GM18520 (cell line): ENCODE results near the gene PGM5.
"Not testable (repeated sequence)": the region's sequence is repeated elsewhere in the genome, so short reads cannot be mapped to it uniquely, and the experiment has no call there.

Experiments used
- ATAC-seq: cut with Tn5 transposase; IDR thresholded peaks from one replicate; pipeline ENCODE4 v1.9.1; 2021; ENCODE audit not compliant: unreplicated experiment

The PGM5 gene

DNA sequence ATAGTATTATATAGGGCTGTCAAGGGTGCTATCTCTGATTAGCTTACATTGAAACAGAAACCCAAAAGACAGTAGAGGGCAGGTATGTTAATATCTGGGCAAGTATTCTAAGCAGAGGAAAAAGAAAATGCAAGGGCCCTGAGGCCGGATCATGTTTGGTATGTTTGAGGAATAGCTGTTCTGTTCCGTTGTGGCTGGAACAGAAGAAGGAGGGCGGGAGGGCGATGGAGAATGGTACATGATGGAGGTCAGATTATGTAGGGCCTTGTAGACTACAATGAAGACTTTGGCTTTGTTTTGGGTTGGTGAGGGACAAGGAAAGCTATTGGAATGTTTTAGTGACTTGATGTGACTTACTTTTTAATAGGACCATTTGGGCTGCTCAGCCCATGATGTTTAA, 19.4 kb downstream of the PGM5 start:
- ATAC-seq, result not testable (repeated sequence)

DNA sequence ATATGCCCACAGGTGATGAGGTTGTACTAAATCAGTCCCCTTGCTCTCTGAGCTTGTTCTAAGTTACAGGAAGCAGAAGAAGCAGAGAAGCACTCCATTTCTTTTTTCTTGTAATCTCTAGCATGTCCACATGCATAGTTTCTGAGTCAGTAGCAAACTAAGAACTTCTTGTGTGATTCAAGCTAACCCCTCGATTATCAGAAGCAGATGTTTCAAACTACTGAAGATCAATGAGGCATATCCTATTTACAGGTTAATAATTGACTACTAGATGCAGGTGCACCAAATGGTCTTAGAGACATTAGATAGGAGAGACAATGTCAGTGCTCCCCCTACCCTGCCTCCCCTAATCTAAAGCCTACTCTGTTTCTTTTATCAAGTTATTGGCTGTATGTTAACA, 21.3 kb downstream of the PGM5 start:
- peak; percentile 60 for ATAC-seq

DNA sequence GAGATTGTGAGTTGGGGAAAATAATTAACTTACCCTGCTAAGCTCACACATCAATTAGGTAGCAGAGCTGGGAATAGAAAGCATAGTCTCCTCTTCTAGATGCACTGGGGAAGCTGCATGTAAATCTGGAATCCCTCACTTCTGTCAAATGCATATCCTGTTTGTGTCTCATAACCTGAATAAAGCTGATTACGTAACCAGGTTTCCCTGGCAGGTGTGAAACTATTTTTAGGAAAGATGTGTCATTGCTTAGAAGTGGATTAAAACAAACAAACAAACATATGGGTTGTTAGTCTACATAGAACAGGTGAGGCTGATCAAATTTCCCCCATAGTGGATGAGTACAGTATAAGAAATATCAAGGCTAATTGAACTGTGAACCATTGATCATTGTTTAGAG, 27.5 kb downstream of the PGM5 start:
- ATAC-seq, result not testable (repeated sequence)

DNA sequence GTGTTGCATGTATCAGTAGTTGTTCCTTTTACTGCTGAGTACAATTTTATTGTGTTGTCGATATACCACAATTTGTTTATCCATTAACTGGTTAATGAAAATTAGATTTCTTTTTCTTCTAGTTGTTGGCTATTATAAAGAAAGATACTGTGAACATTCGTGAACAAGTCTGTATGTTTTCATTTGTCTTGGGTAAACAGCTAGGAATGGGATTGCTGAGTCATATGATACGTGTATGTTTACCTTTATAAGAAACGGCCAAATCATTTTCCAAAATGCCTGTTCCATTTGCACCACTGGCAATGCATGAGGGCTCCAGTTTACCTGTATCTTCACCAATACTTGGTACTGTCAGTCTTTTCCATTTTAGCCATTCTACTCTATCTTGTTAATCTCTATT, 33.1 kb downstream of the PGM5 start:
- ATAC-seq, result not testable (repeated sequence)

DNA sequence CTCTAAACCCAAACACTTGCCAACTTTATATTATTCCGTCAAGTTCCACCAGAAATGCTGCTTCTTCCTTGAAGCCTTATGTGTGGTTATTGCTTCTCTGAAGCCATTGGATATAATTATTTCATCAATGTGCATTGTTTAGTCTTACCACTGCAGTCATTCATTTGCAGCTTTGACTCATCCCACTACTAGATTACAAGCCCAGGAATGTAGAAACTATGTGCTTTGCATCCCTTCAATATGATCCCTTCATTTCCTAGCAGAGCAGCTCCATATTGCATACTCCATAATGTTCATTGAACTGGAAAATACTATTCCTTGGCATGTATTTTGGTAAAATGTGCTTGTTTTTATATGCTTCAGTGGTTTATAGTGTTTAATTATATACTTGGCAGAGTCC, 34.3 kb downstream of the PGM5 start:
- not testable (repeated sequence) for ATAC-seq

DNA sequence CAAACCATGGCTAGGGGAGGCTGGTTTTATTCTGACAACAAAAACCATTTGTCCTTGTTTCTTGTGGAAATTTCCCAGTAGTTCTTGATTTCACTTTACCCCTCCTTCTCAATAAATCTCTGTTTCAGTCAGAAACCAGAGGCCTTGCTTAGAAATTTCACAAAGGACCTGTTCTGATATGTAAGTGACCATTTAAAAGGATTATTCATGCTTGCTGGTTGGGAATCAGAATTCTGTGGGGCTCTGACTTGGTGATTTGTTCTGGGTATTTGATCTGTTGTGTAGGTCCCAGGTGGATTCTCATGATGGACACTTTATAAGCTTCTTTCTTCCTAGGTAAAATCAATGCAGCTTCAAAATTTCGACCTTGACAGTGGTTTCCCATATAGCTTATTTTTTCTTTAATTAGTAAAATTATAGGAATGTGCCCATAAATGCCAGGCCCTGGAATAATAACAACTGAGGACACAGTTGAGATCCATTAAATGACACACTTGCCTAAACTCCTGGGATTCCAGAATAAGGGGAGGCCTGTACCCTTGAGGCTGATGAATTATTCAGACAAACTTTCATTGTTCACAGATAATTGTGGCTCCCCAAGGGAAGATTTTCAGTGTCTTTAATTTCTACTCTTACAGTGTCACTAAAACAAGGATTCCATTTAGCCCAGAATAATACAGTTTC, 40.1 kb downstream of the PGM5 start:
- ATAC-seq, result not testable (repeated sequence)

DNA sequence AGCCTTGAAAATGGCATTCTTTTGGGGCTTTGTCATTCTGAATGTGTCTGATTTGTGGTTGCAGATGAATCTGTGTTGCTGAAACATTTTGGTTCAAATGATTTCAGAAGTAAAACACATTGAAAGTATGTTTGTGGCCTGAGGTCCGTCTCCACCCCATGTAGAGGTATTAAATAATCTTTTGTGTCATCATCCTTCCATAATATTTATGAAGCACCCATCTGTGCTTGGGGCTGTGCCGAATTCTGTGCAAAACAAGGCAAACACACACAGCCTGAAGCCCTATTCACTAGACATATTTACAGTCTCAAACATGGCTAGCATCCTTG, 40.6 kb downstream of the PGM5 start:
- not testable (repeated sequence) for ATAC-seq

DNA sequence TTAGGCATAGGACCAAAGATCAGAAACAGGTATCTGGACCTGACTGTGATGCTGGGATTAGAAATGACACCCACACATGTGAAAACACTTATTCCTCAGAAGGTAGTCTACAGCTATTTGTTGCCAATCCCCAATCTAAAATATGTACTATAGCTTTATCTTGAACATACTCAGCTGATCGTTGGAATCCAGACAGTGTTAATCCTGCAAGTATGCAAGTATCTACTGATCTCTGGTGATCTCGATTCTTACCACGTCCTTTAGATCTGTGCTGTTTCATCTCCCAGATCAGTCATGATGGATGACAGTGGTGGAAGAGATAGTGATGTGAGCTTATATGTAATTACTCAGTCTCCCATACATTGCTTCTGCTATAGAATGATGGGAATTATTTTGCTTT, 41.4 kb downstream of the PGM5 start:
- not testable (repeated sequence) for ATAC-seq

DNA sequence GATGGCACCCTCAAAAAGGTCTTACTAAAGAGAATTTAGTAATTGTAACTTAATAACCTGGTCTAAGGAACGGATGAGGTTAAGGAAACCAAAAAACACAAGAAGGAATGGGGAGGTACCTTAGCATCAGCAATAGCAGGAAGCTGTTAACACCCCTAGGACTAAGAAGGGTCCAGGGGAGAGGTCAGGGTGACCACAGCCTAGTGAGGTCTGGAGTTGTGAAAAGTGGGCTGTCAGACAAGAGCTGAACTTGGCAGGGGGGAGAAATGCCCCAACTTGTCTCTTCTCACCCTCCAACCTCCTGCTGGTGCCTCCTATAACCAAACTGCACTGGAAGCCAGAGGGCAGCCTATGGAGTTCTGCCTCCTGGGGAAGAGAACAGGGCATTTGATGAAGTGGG, 41.9 kb downstream of the PGM5 start:
- ATAC-seq, result not testable (repeated sequence)

DNA sequence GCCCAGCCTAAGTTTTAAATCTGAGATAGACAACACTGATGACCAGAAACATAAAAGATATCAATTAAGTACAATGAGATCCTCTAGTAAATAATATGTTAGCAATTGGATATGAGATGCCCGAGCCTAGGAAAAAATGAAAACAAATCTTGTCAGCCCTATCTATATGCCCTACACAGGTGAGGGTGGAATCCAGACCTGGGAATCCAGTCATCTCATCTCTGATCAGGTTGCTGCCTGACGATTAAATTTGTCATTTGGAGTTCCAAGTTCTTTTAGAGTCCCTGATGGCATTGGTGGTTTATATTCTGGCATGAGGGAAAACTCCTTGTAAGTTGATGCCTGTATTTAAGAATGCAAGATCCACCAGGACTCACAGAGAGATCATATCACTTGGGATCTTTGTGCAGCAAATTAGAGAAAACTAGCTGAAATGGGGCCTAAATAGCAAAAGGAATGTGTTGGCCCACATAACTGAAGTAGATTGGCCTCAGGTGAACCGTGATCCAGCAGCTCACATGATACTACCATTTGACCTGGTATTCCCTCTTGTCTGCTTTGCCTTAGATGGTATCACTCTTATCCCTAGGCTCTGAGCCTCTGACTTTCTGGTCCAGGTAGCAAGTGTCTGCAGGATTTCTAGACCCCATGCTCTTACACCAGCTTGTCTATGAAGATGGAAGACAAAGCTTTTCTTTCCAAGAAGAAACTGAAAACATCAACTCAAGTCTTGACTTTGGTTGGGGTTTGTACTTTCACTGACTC, 48.2 kb downstream of the PGM5 start:
- not testable (repeated sequence) for ATAC-seq

DNA sequence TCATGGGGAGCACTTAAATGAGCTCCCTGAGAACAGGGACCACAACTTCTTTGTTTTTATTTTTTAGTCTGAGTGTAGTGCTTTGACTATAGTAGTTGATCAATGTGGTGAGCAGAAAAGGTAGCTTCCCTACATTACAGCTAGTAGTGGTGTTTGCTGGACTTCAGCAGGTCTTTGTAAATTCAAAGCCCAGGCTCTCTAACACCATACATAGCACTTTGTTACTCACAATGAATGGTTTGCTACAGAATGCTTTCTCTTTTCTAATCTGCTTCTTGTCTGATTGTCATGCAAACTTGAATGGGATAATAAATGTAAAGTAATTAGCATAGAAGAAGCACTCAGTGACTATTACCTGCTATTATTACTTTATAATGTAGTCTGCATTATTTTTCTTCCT, 55.5 kb downstream of the PGM5 start:
- not testable (repeated sequence) for ATAC-seq

DNA sequence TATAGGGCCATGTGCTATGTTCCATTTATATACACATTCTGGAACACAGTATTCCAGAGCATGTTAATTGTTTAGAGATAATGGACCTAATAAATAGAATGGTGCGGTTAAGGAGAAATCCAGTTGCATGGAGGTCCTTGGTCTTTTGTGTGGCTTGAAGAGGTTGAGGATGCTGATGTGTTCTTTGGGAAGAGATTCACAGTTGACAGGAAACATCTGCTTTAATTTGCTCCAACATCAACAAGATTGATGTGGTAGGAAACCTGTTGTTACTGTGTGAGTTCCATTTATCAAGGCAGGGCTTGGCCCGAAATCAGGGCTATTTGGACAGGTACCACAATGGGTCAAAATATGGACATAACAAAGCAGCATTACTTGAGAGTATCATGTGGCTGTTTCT, 56.3 kb downstream of the PGM5 start:
- ATAC-seq, result not testable (repeated sequence)

DNA sequence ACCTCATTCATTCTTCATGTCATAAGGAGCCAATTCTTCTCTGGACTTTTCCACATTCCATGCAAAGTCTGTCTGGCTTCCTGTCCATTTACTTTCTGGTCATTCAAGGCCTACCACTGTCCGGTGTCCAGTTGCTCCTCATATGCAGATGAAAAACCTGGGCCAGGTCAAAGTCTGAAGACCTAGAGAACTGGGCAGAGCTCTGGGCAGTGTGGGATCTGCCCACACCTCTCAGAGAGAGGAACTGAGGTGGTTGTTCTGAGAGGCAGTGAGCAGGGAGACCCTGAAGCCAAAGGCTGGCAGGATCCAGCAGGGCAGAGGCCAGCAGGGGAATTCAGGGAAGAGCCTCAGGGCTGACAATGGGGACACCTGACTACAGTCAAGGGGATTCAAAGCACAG, 58.7 kb downstream of the PGM5 start:
- not testable (repeated sequence) for ATAC-seq

DNA sequence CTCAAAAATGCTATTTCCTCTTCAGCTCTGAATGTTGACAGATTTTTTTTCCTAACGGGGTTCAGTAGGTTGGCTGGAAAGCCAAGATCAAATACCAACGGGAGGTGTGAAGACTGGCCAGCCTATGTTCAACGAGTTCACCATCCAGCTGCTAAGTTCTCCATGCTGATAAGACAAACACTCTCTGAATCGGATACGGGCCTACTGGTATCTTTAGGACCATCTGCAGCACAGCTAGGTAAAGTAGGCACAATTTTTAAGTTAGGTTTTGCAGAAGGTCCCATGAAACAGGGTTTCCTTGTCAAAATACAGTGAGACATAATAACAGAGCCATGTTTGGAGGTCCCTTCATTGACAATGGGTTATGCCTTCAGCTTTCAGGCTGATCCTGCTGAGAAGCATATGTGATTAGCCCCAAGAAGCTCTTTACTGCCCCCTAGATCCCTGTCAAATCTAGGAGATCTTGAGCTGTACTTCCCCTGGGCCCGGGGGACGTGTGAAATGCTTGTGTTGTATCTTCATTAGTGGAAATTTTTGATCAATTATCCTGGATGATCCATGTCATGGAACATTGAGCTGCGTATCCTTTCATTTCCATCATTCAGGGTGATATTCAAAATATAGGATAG, 60.6 kb downstream of the PGM5 start:
- ATAC-seq, result no peak

DNA sequence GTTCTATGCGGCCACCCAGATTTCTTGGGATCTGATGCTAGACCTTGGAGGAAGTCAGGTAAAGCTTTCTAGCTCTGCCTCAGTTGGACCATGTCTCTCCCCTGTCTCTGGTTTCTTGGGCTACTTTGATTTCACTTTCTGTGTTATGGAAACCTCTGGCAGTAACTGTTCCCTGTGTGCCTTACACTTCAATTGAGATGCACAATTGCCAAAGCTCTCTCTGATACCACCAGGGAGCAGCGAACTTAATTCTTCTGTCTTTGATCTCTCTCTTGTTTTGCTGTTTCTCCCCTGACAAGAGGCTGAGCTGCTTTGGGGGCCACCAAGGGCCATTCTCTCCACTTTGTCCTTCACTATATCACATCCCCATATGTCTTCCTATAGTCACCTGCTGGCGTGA, 61.4 kb downstream of the PGM5 start:
- ATAC-seq, result no peak

DNA sequence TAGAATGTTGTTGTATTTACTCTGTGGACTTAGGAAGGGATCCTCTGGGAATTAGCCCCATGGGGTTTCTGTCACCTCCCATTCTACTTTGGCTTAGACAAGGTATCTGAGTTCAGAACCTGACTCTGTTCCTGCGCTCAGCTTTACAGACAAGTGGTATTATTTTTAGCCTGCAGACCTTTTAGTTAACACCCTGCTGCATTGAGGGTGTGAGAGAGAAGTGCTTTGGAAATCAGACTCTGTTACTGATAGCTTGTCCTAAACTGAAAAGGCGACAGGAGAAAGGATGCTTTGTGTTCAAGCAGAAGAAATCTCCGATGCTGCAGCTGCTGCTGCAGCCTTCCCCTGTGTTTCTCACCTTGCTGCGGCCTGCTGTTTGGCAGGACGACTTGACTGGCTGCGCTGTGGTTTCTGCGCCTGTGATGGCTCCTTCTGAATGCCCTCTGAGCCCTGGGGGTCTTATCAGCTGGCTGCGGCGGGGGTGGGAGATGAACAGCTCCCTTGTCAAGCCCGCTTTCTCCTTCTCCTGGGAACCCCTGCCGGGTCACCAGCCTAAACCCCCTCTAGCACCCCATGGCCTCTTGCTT, 61.9 kb downstream of the PGM5 start:
- no peak for ATAC-seq

DNA sequence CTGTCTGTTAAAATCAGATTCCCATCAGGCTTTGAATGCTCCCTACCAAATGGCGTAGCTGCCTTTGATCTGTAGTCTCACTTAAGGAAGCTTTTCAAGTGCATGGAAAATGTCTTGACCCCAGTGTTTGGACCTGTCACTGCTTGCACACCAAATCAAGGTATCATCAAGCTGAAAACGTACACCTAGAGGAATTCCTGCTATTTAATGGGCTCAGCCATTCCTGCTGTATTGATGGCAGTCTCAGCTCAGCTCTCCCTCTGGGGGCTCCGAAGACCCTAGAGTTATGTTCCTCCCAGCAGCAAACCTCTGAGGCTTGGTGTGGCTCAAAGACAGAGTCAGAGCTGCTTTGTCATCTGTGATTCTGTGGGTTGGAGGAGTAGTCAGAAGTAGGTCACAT, 63.5 kb downstream of the PGM5 start:
- no peak for ATAC-seq

DNA sequence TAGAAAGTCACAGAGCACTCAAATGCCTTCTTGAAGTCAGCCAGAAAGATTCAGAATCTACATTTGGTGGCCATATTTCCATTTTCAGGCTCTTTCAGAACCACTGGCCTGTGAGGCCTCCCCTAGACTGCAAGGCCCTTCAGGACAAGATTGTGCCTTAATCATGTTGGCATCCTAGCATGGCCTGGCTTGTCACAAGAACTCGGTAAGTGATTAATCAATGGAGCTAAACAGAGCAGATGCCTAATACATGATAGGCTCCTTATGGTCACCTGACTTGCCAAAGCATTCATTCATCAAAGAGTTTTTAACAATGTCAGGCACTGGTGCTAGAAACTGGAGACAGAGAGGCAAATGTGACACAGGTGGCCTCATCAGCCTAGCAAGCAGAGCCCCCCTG, 70.3 kb downstream of the PGM5 start:
- ATAC-seq, result no peak

DNA sequence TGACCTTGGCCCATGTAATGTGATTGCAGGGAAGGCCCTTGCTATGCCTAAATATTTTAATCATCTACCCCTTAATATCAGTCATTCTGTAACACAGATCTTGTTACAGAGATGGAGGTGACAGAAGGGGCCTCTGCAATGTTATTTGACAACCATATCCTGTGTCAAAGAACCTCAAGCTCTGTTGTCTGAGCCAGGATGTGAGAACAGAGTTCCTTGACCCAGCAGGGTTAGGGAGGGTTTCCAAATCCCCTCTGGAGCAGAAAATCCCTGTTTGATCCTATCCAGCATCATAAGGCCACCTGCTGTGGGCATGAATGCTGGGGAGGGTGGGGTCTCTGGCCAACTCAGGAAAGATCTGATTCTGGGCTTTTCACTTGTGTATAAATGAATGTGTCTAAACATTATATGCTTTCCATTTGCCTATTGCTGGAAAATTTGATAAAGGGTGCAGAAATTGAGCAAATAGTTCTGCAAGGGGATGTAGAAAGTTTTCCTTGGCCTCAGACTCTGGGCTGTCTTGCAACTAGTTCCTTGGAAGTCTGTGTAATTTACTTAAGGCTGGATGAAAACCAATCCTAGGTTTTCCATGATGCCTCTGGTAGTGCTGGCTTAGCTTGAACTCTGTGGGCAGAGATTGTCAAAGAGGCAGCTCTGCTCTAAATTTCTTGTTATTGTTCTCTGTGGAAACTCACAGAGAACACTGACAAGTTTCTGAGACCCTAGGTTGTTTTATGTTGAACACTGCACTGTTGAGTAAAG, 71.0 kb downstream of the PGM5 start:
- no peak for ATAC-seq

DNA sequence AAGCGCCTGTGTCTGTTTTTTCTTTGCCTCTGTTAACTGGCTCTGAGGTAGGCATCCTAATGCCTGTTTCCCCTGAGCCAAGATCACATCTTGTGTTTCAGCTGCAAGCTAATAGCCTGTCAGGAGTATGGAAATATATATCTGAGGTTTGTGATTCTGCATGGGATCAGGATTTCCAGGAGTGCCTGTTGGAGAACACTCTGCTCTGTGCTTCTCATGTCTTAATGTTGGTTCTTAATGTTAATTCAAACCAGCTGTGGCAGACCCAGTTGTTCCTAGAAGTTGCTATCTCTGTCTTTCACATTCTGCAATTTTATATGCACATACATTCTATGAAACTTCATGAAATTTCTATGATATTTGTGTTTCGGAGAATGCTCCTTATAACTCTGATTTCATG, 72.1 kb downstream of the PGM5 start:
- ATAC-seq, result no peak

DNA sequence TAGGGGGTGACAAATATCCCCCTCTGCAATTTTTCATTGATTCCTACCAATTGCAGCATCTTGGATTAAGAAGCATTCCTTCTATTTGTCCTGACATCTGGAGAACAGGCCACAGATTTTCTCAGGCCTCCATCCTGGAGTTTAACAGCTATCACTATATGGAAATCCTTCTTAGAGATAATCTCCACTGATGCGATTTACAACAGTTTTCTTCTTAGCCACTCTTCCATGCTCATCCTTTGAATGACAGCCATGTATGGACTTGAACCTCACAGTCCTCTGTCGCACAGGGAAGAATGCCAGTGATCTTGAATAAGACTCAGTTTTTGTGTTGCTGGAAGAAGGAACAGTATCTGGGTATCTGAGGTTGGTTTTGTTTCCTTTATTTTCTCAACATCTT, 73.2 kb downstream of the PGM5 start:
- ATAC-seq, result no peak
